Activated naive CD8-positive, alpha-beta T cell treated with anti-CD3 and anti-CD28 coated beads, Interleukin-2, amount 50 U/mL, for 16 hours (primary cell): ENCODE results near the gene NRSN2.
"Not testable (repeated sequence)": the region's sequence is repeated elsewhere in the genome, so short reads cannot be mapped to it uniquely, and the experiment has no call there.

Experiments used
- DNase-seq: peaks from one replicate; pipeline ENCODE4 v3.0.0-alpha.2; 2020; ENCODE audit warnings: low read depth, low spot score

NRSN2 gene

DNA sequence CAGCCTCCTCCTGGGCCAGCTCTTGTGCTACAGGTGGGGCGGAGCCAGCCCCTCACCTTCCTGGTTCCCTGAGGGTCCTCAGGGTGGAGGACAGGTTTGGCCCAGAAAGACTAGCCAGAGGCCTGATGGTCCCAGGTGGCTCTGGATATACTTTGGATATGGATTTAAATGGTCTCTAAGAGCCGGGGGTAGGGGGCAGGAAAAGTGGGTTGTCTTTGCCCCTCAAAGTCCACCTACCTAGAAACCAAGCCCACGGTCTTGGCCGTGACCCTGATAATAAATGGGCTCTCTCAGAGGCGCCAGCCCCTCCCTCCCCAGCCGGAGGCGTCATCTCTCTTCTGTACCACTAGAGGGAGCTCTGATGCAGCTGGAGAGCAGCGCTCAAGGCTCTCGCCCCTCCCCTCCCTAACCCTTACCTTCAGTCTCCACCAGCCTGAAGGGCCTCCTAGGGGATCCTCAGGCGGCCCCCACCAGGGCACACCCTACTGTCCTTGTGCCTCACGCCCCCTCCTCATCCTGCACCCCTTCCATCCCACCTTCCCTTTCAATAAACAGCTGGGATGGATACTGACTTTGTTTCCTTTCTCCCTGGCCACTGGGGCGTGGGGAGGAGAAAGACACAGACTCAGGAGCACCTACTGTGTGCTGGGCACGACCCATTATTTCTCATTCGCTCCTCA, 7.5 kb downstream of the NRSN2 start:
- DNase-seq = peak; percentile 76

DNA sequence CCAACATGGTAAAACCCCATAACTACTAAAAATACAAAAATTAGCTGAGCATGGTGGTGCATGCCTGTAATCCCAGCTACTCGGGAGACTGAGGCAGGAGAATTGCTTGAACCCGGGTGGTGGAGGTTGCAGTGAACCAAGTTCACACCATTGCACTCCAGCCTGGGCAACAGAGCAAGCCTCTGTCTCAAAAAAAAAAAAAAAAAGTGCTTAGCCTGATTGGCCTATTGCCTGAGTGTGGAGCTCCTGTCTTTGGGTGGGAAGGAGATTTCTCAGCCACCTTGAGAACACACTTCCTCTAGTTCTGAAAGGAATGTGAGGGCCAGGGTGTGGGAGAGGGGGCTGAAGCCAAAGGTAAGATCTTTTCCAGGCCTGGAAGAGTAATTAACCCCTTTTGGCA, 9.2 kb downstream of the NRSN2 start:
- not testable (repeated sequence) for DNase-seq

DNA sequence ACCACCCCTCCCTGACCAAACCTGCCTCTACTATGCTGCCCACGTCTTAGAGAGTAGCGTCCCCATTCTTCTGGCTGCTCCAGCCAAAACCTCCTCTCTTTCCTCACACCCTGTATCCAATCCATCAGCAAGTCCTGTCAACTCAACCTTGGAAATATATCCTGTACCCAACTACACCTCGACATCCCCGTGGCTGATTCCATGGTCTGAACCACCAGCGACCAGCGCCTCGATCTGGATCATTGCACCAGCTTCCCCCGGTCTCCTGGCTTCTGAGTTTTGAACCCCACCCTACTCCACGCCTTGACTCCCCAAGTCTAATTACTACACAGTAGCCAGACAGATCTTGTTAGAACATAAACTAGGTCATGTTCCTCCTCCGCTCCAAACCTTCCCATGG, 9.8 kb downstream of the NRSN2 start:
- DNase-seq = no peak

DNA sequence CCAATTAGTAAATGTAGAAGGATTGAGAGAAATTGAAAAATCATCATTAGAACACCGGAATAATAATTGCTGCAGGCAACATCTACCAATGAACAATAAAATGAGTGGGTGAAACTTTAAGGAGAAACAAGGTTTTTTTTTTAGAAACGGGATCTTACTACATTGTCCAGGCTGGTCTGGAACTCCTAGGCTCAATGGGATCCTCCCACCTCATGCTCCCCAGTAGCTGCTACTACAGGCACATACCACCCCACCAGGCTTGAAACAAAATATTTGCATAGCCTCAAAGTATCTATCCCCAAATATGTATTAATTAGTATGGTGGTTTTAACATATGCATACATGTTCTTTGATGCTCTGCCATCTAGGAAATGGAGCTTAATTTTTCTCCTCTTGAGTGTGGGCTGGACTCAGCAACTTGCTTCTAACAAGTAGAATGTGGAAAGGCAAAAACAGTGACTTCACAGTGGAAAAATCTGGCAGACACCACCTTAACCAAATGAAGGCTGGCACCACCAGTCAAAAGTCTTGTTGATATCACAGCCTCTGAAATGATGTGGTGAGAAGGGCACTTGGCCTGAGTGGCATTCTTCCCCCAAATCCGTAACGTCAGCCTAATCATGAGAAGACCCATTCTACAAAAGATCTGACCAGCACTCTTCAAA, 12.1 kb downstream of the NRSN2 start:
- no peak for DNase-seq

DNA sequence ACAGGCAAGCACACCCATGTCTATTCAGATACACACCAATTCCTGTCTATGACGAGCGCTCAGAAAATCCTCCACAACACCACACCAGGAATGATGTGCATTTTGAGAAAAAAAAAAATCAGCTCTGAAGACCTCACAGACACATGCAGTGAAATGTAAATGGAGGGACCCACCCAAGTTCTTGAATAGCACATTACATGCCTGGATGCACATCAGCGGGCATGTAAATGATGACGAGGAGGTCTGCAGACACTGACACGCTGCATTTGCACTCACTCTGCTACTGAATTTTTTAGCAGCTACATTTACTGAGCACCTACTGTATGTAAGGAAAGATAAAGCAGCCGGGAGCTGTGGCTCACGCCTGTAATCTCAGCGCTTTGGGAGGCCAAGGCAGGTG, 14.7 kb downstream of the NRSN2 start:
- no peak for DNase-seq

DNA sequence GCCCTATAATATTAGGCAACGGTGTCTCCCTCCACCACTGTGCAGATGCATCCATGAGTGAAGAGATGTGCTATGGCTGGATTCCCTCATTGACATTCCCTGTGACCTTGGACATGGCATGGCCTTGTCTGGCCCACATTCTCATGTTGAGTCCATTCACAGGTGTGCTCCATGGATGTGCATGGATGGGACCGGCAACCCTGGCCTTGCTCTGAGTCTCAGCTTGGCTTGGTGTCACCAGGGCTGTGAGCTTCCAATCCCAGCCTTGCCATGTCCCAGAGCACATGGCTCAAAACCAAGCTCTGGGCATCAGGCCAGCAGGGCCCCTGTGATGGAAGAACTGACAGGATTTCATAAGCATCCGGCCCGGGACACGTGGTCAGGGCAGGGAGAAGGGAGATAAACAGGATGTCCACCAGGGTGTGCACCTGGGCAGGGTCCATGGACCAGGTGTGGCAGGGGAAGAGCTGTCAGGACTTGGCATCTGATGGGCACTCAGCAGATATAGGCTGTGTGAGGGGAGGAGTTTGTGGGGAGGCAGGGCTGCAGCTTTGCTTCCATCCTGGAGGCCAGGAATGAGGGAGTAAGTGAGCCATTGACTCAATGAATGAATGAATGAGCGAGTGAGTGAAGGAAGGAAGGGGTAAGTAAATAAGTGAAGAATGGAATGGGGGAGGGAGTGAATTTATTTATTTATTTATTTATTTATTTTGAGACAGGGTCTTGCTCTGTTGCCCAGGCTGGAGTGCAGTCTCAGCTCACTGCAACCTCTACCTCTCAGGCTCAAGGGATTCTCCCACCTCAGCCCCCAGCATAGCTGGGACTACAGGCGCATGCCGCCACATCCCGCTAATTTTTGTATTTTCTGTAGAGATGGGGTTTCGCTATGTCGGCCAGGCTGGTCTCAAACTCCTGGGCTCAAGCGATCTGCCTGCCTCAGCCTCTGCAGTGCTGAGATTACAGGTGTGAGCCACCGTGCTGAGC, 15.7 kb downstream of the NRSN2 start:
- no peak for DNase-seq

DNA sequence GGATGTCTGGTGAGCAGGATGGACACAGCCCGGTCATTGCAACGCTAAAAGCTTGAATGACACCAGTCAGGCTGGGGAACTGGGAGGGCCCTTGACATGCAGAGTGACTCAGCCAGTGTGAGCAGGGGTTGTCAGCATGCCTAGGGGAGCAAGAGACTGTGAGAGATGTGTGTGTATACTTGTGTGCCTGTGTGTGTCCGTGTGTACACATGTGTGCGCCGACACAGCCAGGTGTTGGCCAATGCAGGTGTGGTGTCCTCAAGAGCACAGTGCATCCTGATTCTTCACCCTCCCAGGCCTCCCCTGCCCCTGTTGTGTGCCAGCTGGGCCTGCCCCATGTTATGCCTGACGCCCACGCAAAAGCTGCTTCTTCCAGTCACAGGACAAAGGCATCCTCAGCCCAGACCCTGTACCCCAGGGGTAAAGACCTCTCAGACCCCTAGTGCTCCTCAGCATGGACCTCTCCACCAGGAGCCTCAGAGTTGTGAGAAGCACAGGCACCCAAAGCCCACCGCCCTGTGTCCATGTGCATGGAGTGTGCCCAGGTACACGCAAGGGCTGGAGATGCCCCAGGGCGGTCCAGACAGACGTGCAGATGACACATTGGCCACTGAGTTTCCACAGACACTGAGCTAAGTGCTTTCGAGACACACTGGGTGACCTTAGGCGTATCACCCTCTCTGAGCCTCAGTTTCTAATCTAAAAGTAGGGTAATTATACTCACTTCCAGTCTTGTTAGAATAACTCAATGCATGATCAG, 16.6 kb downstream of the NRSN2 start:
- no peak for DNase-seq

DNA sequence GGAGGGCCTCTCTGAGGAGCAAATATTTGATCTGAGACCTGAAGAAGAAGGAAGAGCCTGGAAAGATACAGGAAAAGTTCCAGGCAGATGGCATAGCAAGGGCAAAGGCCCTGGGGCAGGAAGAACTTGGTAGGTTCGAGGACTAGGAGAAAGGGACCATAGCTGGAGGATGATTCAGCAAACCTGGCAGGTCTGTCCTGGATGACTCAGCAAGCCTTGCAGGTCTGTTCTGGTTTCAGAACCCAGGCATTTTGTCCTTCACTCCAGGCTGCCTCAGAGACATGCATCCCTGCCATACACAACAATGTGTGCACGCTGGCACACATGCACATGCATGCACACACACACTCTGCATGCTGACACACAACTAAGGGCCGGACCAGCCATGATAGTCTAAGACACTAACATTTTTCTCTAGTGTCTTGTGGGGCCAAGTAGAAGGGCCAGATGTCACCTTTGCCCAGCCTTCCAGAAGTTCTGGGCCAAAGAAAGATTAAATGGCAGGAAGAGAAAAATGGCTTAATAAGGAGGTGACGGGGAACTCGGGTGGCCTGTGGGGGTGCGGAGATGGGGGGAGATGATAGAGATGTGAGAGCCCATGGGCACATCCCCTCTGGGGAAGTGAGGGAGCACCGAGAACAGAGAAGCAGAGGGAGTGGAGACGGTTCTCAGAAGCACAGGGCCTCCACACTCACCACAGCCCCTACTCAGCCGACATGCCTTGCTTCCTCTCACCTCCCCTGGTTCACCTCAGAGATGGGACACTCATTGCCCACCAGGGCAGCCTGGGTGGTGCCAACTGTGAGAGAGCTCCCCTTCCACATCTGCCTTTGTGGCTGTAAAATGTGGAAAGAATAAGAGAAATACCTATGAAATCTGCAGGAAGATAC, 18.2 kb downstream of the NRSN2 start:
- DNase-seq = no peak

DNA sequence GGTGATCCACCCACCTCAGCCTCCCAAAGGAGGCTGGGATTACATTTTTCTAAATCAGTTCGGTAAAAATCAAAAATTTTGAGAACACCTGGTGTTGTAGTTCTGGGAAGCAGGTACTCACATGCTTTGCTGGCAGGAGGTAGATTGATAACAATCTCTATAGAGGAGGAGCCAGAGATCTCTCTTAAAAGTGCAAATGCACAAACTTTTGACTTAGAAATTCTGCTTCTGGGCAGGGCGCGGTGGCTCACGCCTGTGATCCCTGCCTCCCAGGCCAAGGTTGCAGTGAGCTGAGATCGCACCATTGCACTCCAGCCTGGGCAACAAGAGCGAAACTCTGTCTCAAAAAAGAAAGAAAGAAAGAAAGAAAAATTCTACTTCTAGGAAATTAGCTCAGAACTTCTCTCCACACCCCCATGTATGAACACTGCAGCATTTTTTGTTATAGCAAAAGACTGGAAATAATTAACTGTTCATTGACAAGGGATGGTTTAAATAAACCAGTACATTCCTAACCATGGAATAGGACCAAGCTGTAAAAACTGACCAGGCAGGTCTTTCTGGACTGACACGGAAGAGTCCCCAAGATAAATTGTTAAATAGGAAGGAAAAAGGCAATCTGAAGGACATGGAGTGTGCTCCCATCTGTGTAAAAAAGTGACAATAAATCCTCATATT, 19.3 kb downstream of the NRSN2 start:
- DNase-seq = no peak

DNA sequence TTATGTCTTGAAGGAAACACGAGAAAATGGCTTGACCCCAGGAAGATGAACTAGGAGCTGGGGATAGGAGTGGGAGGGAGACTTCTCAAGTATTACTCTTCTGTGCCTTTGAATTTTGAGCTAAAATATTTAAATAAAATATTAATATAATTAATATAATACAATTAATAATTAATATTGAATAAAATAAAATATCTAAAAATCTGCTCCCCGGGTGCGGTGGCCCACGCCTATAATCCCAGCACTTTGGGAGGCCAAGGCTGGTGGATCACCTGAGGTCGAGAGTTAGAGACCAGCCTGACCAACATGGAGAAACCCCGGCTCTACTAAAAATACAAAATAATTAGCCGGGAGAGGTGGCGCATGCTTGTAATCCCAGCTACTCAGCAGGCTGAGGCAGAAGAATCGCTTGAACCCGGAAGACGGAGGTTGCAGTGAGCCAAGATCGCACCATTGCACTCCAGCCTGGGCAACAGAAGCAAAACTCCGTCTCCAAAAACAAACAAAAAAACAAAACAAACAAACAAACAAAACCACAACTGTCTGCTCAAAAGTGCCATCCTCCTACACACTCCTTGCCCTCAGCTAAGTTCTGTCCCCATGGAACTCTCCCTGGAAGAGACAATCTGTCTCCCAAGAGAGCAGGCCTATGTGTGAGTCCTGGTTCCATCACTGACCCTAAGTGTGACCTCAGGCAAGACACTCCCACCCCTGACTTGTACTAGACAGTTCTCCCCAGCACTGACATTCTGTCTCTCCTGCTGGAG, 20.0 kb downstream of the NRSN2 start:
- DNase-seq = no peak

DNA sequence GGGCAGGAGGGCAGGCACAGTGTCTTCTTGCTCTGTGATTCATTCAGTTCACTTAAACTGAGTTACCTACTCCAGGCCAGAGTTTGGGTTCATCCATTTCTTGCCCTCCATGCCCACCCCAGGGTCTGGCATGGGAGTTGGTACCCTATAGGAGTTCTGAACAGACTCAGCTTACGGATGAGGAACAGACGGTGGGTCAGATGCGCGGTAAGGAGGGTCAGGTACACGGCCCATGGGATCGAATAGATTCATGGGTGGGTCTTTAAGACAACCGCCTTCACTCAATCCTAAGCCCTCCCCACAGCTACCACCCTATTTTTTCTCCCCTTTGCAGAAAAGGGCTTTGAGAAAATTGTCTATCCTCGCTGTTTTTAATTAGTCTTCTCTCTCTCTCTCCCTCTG, 20.6 kb downstream of the NRSN2 start:
- no peak for DNase-seq

DNA sequence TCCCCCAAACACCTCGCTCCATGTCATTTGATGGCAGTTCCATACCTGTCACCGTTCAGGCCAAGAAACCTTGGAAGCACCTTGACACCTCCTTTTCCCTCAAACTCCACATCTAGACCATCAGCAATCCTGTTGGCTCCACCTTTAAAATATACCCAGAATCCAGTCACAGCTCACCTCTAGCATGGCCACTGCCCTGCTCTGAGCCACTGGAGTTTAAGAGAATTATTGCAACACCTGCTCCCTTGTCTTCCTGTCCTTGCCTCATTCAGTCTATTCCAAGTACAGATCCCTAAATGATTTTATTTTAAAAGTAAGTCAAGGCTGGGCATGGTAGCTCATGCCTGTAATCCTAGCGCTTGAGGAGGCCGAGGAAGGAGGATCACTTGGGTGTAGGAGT, 22.0 kb downstream of the NRSN2 start:
- no peak for DNase-seq

DNA sequence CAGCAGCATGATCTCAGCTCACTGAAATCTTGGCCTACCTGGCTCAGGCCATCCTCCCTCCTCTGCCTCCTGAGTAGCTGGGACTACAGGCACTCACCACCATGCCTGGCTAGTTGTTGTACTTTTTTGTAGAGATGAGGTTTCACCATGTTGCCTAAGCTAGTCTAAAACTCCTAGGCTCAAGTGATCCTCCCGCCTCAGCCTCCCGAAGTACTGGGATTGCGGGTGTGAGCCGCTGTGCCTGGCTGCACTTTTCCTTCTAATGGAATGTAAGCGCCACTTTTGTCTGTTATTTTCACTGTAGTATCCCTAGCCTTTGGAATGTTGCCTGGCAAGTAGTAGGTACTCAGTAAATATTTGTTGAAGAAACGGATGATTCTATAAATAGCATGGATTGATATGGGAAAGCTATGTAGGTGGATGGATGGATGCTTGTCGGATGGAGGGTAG, 23.3 kb downstream of the NRSN2 start:
- no peak for DNase-seq

DNA sequence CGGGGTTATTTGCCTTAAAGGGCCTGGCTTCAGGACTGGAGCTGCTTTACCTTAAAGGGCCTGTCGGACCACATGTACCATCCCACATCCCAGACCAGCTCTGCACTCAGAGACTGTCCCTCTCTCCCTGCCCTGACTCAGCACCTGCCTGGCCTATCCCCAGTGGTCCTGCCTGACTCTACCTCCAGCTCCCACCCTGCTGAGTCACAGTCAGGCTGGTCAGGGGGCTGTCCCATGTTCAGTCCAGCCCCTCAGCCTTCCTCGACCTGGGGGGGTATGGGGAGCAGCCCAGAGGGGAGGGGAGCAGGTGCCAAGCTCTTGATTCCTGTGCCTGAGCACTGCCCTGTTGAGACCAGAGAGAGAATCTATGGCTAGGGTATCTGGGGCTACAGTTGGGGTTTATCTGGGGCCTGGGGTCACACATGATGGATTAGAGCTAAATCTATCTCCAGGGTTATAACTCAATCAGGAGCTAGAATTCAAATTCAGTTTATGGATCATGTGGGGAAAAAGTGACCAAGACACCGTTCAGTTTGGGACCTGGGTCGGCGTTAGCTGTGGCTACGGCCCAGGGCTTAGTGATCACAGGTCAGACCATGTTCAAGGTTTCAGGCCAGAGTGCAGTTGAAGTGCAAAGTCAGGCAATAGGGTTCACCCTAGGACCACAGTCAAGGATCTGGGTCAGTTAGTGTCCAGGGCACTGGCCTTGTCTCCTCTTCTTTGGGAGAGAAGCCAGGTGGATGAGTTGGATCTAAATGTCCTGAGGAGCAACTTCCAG, 24.3 kb downstream of the NRSN2 start:
- DNase-seq = no peak

DNA sequence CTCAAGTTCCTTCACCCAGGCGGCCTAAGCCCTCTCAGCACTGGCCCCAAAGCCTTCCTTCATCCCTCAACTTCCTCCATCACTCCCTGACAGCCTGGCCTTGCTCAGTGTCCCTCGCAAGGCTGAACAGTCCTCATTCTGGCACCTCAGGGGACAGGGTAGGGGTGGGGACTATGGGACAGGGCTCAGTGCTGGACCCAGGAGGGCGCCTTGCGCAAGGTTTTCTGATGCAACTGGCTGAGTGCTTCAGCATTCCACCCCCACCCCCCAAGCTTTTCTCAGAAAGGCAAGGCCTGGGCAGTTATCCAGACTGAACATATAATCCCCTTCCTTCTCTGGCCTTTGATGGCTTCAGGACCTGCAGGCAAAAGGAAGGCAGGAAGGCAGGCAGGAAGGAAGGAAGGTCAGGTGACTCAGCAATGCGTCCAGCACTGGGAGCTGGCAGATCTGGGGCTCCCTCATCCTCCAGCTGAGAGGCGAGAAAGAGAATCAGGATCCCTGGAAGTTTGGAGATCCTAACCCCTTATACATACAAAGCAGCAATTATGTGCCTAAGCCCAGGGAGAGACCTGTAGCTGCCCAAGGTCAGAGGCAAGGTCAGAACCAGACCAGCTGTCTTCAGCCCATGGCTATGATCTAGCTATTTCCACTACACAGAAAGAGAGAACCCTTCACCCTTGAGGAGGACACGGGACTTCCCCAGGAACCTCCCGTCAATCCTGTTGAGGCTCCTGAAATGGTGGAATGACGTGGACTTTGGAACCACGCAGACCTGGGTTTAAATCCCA, 25.0 kb downstream of the NRSN2 start:
- DNase-seq = no peak

DNA sequence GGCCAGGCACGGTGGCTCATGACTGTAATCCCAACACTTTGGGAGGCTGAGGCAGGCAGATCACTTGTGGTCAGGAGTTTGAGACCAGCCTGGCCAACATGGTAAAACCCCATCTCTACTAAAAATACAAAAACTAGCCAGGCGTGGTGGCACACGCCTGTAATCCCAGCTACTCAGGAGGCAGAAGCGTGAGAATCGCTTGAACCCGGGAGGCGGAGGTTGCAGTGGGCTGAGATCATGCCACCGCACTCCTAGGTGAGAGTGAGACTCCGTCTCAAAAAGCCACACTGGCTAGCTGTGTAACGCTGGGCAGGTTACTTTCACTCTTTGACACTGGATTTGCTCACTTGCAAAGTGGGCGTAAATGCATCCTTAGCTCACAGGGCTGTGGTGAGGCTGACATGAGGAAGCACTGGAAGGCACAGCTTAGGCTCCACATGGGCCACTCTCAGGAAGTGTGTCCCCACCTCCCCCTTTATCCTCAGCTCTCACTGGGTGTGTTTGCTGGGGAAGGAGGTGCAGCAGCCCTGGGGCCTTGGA, 25.7 kb downstream of the NRSN2 start:
- not testable (repeated sequence) for DNase-seq

DNA sequence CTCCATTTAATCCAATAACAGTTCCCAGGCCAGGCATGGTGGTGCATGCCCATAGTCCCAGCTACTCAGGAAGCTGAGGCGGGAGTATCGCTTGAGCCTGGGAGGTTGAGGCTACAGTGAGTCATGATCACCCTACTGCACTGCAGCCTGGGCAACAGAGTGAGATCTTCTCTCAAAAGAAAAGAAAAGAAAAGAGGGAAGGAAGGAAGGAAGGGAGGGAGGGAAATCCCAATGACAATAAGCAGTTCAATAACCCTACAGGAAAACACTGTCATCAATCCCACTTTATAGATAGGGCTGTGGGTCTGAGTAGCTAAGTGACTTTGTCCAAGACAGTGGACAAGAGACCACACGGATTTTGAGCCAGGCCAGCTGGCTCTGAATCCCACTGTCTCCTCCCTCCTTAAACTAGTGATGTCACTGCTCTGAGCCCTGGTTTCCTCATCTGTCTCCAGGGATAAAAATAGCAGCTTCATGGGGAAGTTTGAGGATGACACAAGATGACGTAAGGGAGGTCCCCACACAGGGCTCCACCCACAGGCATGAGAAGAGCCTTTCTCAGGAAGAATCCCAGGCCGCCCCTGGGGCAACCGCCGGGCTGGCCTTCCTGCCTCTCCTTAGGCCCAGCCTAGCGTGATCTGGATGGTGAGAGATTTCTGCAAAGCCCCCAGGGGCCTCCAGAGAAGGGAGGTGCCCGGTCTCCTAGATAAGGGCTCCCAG, 26.4 kb downstream of the NRSN2 start:
- no peak for DNase-seq
